Measurements from ENCODE around the gene CPXCR1.
"Not testable (repeated sequence)": the region's sequence is repeated elsewhere in the genome, so short reads cannot be mapped to it uniquely, and the experiment has no call there.

Gene CPXCR1

GRCh38 chrX:88746925-88747324 lies at the start of gene CPXCR1:
TSS of gene CPXCR1 (plus strand) at chrX:88747225. CDS start at chrX:88753415, 6,190 bp downstream.
- no peak for DNase-seq

GRCh38 chrX:88735835-88736234 lies 11.2 kb upstream of the CPXCR1 start:
- DNase-seq, result no peak

GRCh38 chrX:88746215-88746614 lies 810 bp upstream of the CPXCR1 start:
- not testable (repeated sequence) for DNase-seq

- not testable (repeated sequence) for DNase-seq
Measured at GRCh38 chrX:88752339-88752738, 5.3 kb downstream of the CPXCR1 start.

GRCh38 chrX:88789825-88790224 lies 42.8 kb downstream of the CPXCR1 start:
- DNase-seq, result no peak

Data from CD4-positive, alpha-beta T cell treated with Interleukin-1 beta for 1 hour (primary cell).